Measurements from ENCODE around the gene RAB40AL. TPM values are rescaled to one million over a fixed set of nuclear protein-coding genes. Genes with fewer than 3 reads are reported as not detected.

RAB40AL gene
- total RNA-seq, 1 donor, result 0.72 TPM

- Histone ChIP-seq H3K79me2 (ENCODE audit: insufficient read depth, low read length) (no peaks in the 10 kb centered on the region), H3K4me3 (ENCODE audit: insufficient read depth, low read length) (no peak overlapping the region), H3K9me3 (ENCODE audit: low read depth, low read length) (no peaks in the 10 kb centered on the region), H3K4me2 (ENCODE audit: insufficient read depth, low read length) (no peak overlapping the region), H3K27ac (ENCODE audit: low read depth, low read length) (no peak overlapping the region), H3K36me3 (ENCODE audit: insufficient read depth, low read length) (no peaks in the 10 kb centered on the region), H4K20me1 (ENCODE audit: insufficient read depth, low read length) (no peaks in the 10 kb centered on the region), H3K27me3 (ENCODE audit: insufficient read depth, low read length) (peaks cover 3% of the 10 kb centered on the region), H2AFZ (ENCODE audit: low read length) (no peak overlapping the region), H3K4me1 (ENCODE audit: insufficient read depth, low read length) (peaks cover 28% of the 10 kb centered on the region)
- TF ChIP-seq CTCF (IDR thresholded peaks at IDR 0.05; ENCODE audit: extremely low read depth, low read depth, low read length), result no peak
- no peak for DNase-seq (ENCODE audit: insufficient read length, low spot score, missing footprints)
Measured at GRCh38 chrX:102979536-102979935, 42.5 kb downstream of the RAB40AL start.

GRCh38 chrX:102983205-102983604 is 46.1 kb downstream of the RAB40AL start:
- H2AFZ ChIP-seq (ENCODE audit: low read length), result no peak overlapping the region
- no peaks in the 10 kb centered on the region for H3K9me3 ChIP-seq (ENCODE audit: low read depth, low read length)
- no peaks in the 10 kb centered on the region for H3K36me3 ChIP-seq (ENCODE audit: insufficient read depth, low read length)
- H3K27me3 ChIP-seq (ENCODE audit: insufficient read depth, low read length), result peaks cover 3% of the 10 kb centered on the region
- no peak for DNase-seq (ENCODE audit: insufficient read length, low spot score, missing footprints)
- H3K4me1 ChIP-seq (ENCODE audit: insufficient read depth, low read length), result peaks cover 3% of the 10 kb centered on the region
- no peak overlapping the region for H3K4me3 ChIP-seq (ENCODE audit: insufficient read depth, low read length)
- H3K79me2 ChIP-seq (ENCODE audit: insufficient read depth, low read length), result no peaks in the 10 kb centered on the region
- H3K4me2 ChIP-seq (ENCODE audit: insufficient read depth, low read length), result no peak overlapping the region
- no peak for TF ChIP-seq CTCF (IDR thresholded peaks at IDR 0.05; ENCODE audit: extremely low read depth, low read depth, low read length)
- H4K20me1 ChIP-seq (ENCODE audit: insufficient read depth, low read length), result no peaks in the 10 kb centered on the region
- no peak overlapping the region for H3K27ac ChIP-seq (ENCODE audit: low read depth, low read length)

GRCh38 chrX:102985192-102985591 is 48.1 kb downstream of the RAB40AL start:
- Histone ChIP-seq H3K9me3 (ENCODE audit: low read depth, low read length) (no peaks in the 10 kb centered on the region), H3K36me3 (ENCODE audit: insufficient read depth, low read length) (no peaks in the 10 kb centered on the region), H3K4me1 (ENCODE audit: insufficient read depth, low read length) (peaks cover 3% of the 10 kb centered on the region), H3K4me2 (ENCODE audit: insufficient read depth, low read length) (no peak overlapping the region), H4K20me1 (ENCODE audit: insufficient read depth, low read length) (no peaks in the 10 kb centered on the region), H3K27ac (ENCODE audit: low read depth, low read length) (no peak overlapping the region), H2AFZ (ENCODE audit: low read length) (no peak overlapping the region), H3K27me3 (ENCODE audit: insufficient read depth, low read length) (peaks cover 3% of the 10 kb centered on the region), H3K4me3 (ENCODE audit: insufficient read depth, low read length) (no peak overlapping the region), H3K79me2 (ENCODE audit: insufficient read depth, low read length) (no peaks in the 10 kb centered on the region)
- no peak for DNase-seq (ENCODE audit: insufficient read length, low spot score, missing footprints)
- no peak for TF ChIP-seq CTCF (IDR thresholded peaks at IDR 0.05; ENCODE audit: extremely low read depth, low read depth, low read length)

Other genes starting within 250 kb of the RAB40AL start
- 10.9 and 11.8 TPM in 2 replicates for gene GPRASP2, start 224.8 kb upstream of the RAB40AL start, total RNA-seq
- 3.2 and 3.3 TPM in 2 replicates for gene GPRASP3, start 216.5 kb upstream of the RAB40AL start, total RNA-seq
- 4.4 and 4.7 TPM in 2 replicates for gene BEX1, start 126.9 kb downstream of the RAB40AL start, total RNA-seq
- under 0.01 and 0.36 TPM in 2 replicates for gene NXF3, start 155.9 kb downstream of the RAB40AL start, total RNA-seq